Endothelial cell of umbilical vein (primary cell): ENCODE results near the gene CITED2.

Experiments
- EZH2 ChIP-seq: IDR thresholded peaks from 2 replicates; pipeline ENCODE4 v1.6.1; 2012; ENCODE audit warnings: borderline replicate concordance, low read depth, mild to moderate bottlenecking, moderate library complexity, low read length, inconsistent platforms; ENCODE audit not compliant: severe bottlenecking
- GATA2 ChIP-seq: IDR thresholded peaks from 2 replicates; pipeline ENCODE4 v1.7.0; 2011; ENCODE audit warnings: low read depth, mild to moderate bottlenecking, moderate library complexity, mixed read lengths, low read length; ENCODE audit not compliant: insufficient read length, insufficient read depth
- JUN ChIP-seq: IDR thresholded peaks from 2 replicates; pipeline ENCODE4 v1.6.1; 2011; ENCODE audit warnings: borderline replicate concordance, low read depth; ENCODE audit not compliant: insufficient read length, insufficient read depth
- MYC ChIP-seq: IDR thresholded peaks from one replicate; pipeline ENCODE4 v1.6.1; 2011; ENCODE audit warnings: mild to moderate bottlenecking, low read depth, low read length
- POLR2A ChIP-seq: IDR thresholded peaks from 2 replicates; pipeline ENCODE4 v1.6.1; 2012; ENCODE audit warnings: low read depth, mild to moderate bottlenecking, control low read depth, low read length
- POLR2AphosphoS5 ChIP-seq: IDR thresholded peaks from 2 replicates; pipeline ENCODE4 v1.6.1; 2012; ENCODE audit warnings: low read depth, mild to moderate bottlenecking, control low read depth, low read length, moderate library complexity; ENCODE audit not compliant: insufficient read depth
- TF ChIP-seq, protein P1 (sequence below), 2 donors: IDR thresholded peaks; 1 replicate in 1 of 2; 2 replicates in 1 of 2; pipeline ENCODE4 v1.5.1; 2011; ENCODE audit warnings: low read length in 2 of 2, mild to moderate bottlenecking in 2 of 2, moderate library complexity in 2 of 2, control low read depth in 1 of 2, inconsistent platforms in 1 of 2, low read depth in 1 of 2; ENCODE audit not compliant: insufficient read depth in 1 of 2; ENCODE audit errors: extremely low read depth in 1 of 2

DNA sequence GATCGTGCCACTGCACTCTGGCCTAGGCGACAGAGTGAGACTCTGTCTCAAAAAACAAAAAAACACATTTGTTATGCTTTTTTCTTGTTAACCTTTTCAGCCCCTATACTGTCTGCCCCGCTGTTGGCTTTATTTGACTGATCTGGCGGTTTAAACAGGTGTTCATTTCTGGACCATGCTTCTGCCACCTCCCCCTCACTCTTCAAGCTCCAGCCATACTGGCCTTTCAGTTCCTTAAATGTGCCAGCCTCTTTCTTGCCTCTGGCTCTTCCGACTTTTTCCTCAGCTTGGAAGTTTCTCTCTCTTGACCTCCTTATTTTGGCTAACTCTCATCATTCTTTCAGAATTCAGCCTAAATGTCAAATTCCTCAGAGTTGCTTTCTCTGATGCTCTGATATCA, 47.4 kb downstream of the CITED2 start:
- TF ChIP-seq POLR2AphosphoS5 (no peak), MYC (no peak), POLR2A (no peak), EZH2 (no peak), JUN (no peak), GATA2 (no peak)
- TF ChIP-seq, protein P1, sequence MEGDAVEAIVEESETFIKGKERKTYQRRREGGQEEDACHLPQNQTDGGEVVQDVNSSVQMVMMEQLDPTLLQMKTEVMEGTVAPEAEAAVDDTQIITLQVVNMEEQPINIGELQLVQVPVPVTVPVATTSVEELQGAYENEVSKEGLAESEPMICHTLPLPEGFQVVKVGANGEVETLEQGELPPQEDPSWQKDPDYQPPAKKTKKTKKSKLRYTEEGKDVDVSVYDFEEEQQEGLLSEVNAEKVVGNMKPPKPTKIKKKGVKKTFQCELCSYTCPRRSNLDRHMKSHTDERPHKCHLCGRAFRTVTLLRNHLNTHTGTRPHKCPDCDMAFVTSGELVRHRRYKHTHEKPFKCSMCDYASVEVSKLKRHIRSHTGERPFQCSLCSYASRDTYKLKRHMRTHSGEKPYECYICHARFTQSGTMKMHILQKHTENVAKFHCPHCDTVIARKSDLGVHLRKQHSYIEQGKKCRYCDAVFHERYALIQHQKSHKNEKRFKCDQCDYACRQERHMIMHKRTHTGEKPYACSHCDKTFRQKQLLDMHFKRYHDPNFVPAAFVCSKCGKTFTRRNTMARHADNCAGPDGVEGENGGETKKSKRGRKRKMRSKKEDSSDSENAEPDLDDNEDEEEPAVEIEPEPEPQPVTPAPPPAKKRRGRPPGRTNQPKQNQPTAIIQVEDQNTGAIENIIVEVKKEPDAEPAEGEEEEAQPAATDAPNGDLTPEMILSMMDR (IDR thresholded peaks at IDR 0.05; ENCODE audit: extremely low read depth in 1 of 2, insufficient read depth in 1 of 2, low read depth in 1 of 2, low read length in 2 of 2), result no peak
